Adrenal gland (tissue), 12 donors: ENCODE measurements around the gene PCAT7. TPM values are rescaled to one million over a fixed set of nuclear protein-coding genes. Genes with fewer than 3 reads are reported as not detected.

ENCODE experiments used
- DNase-seq, 7 donors: peaks; one replicate each; pipeline ENCODE4 v3.0.0-alpha.2; 2019 to 2020
- H3K27ac ChIP-seq, 5 donors: fragments of 200-600 bp; sonication (generic) in 4 of 5; 1 replicate in 3 of 5; 2 replicates in 2 of 5; pipeline versions ENCODE4 v1.5.1 to v1.8.0; 2016 to 2020; ENCODE audit warnings: mild to moderate bottlenecking in 1 of 5
- H3K27me3 ChIP-seq: fragments of 200-600 bp; 2 replicates; pipeline ENCODE4 v1.8.0; 2021
- H3K36me3 ChIP-seq, 2 donors: fragments of 200-600 bp; replicated peaks in 1 of 2; 1 replicate in 1 of 2; 2 replicates in 1 of 2; pipeline versions ENCODE4 v1.5.1 to v1.8.0; 2018 to 2022
- H3K4me1 ChIP-seq, 2 donors: fragments of 200-600 bp; replicated peaks in 1 of 2; 1 replicate in 1 of 2; 2 replicates in 1 of 2; pipeline versions ENCODE4 v1.5.1 to v1.8.0; 2018 to 2021
- H3K4me3 ChIP-seq, 4 donors: fragments of 200-600 bp; sonication (generic) in 3 of 4; one replicate each; pipeline ENCODE4 v1.5.1; 2016 to 2018
- H3K9me3 ChIP-seq, 3 donors: fragments of 200-600 bp; sonication (generic) in 1 of 3; replicated peaks in 1 of 3; 1 replicate in 2 of 3; 2 replicates in 1 of 3; pipeline versions ENCODE4 v1.5.1 to v1.8.0; 2016 to 2021
- CTCF ChIP-seq, 6 experiments: fragments of 450-650 bp in 4 of 6; fragments of 200-600 bp in 2 of 6; sonication (generic) in 1 of 6; IDR thresholded peaks; 1 replicate in 5 of 6; 2 replicates in 1 of 6; pipeline versions ENCODE4 v1.5.1 to v1.8.0; 2016 to 2021; ENCODE audit warnings: antibody characterized with exemption in 6 of 6, mild to moderate bottlenecking in 2 of 6, moderate library complexity in 1 of 6
- POLR2A ChIP-seq, 2 donors: fragments of 450-650 bp; IDR thresholded peaks; one replicate each; pipeline ENCODE4 v1.6.1; 2017; ENCODE audit warnings: antibody characterized with exemption in 2 of 2, mild to moderate bottlenecking in 2 of 2, moderate library complexity in 1 of 2
- WGBS, 4 donors: extraction: QIAGEN DNeasy Blood & Tissue Kit in 2 of 4; methylation state at CpG; one replicate each; pipeline versions ENCODE4 v1.1.5 to v1.1.7; 2013 to 2017; 5-methylcytosine and 5-hydroxymethylcytosine counted together
- intact Hi-C, 2 donors: fragments of 100-400 bp; cut with DNase I; formaldehyde crosslinking; loops; one replicate each; pipeline versions ENCODE4 v1.14.1 to v1.15.0; 2022 to 2023
- polyA plus RNA-seq, 3 donors: library from polyadenylated mRNA; stranded (reverse); fragments of 200-250 nt in 2 of 3; fragments of 350-450 nt in 1 of 3; fragmentation: Illumina TruSeq in 1 of 3; extraction: RNeasy Lipid Tissue Mini Kit (QIAGEN cat#74804) in 1 of 3; gene quantifications; one replicate each; pipeline ENCODE4 v1.2.3, GENCODE V29; 2013 to 2014
- small RNA-seq, 2 donors: library from RNA; depleted of rRNA; stranded (forward); fragments of <200 nt; gene quantifications; one replicate each; pipeline ENCODE3, GENCODE V24; 2016
- total RNA-seq, 9 donors: library from RNA; depleted of rRNA in 4 of 9; stranded (reverse); fragments of >200 nt in 4 of 9; fragments of 120-200 nt in 1 of 9; fragmentation: NEBNext Ultra II Directional in 1 of 9; extraction: Animal tissue kit (Norgen Biotek cat#: 25700) in 1 of 9; gene quantifications; one replicate each; pipeline versions ENCODE4 v1.1.0 to v1.2.4, GENCODE V29; 2013 to 2023
- donor health status: healthy with polysubstance abuse.
- donor health status: Bipolar disorder and iron deficiency.
- donor health status: DM: yes; HTN: yes; CAD: no.
- donor health status: DM: no; HTN: no; CAD: no.
- donor health status: DM: no; HTN: no; CAD: no.
- donor health status: DM: yes; HTN: yes; CAD: no.

PCAT7 gene
- total and polyA plus RNA-seq, 12 donors = 0.03 to 0.47 (median 0.15) TPM; not detected in 4

GRCh38 chr9:94611638-94612068 is 56.8 kb downstream of the PCAT7 start:
- intact Hi-C loops = no loop called here
- peaks cover 0 to 7% of the 10 kb centered on the region in 2 donors for H3K4me1 ChIP-seq
- no peak for DNase-seq
- no peak overlapping the region for H3K4me3 ChIP-seq
- H3K27me3 ChIP-seq = no peaks in the 10 kb centered on the region
- no peaks in the 10 kb centered on the region for H3K9me3 ChIP-seq
- TF ChIP-seq CTCF (IDR thresholded peaks at IDR 0.05) (no peak), POLR2A (IDR thresholded peaks at IDR 0.05) (no peak)
- H3K27ac ChIP-seq = no peak overlapping the region
- 59 to 79% (median 68%) methylated on average over 3 of the region's 3 CpGs for WGBS, 4 donors
- no peaks in the 10 kb centered on the region for H3K36me3 ChIP-seq

GRCh38 chr9:94612071-94612470 is 57.2 kb downstream of the PCAT7 start:
- intact Hi-C loops = no loop called here
- no peak for TF ChIP-seq CTCF (IDR thresholded peaks at IDR 0.05)
- no peak for TF ChIP-seq POLR2A (IDR thresholded peaks at IDR 0.05)
- Histone ChIP-seq H3K9me3 (no peaks in the 10 kb centered on the region), H3K4me1 (peaks cover 0 to 7% of the 10 kb centered on the region in 2 donors), H3K4me3 (no peak overlapping the region), H3K27me3 (no peaks in the 10 kb centered on the region), H3K27ac (no peak overlapping the region), H3K36me3 (no peaks in the 10 kb centered on the region)
- DNase-seq = peak in 1 of 7 donors; percentile 7
- WGBS, 4 donors = 37 to 50% (median 47%) methylated on average over 7 of the region's 7 CpGs

GRCh38 chr9:94613003-94613402 is 58.1 kb downstream of the PCAT7 start:
- WGBS, 4 donors = 83 to 91% (median 88%) methylated on average over 3 of the region's 3 CpGs
- TF ChIP-seq POLR2A (IDR thresholded peaks at IDR 0.05) (no peak), CTCF (IDR thresholded peaks at IDR 0.05) (no peak)
- no peak overlapping the region for H3K4me3 ChIP-seq
- H3K27ac ChIP-seq = no peak overlapping the region
- no peaks in the 10 kb centered on the region for H3K9me3 ChIP-seq
- H3K36me3 ChIP-seq = no peaks in the 10 kb centered on the region
- DNase-seq = no peak
- H3K27me3 ChIP-seq = no peaks in the 10 kb centered on the region
- intact Hi-C loops = no loop called here
- peaks cover 0 to 7% of the 10 kb centered on the region in 2 donors for H3K4me1 ChIP-seq

GRCh38 chr9:94619026-94619425 is 64.1 kb downstream of the PCAT7 start:
- Histone ChIP-seq H3K27ac (no peak overlapping the region), H3K27me3 (no peaks in the 10 kb centered on the region), H3K4me3 (no peak overlapping the region), H3K9me3 (no peaks in the 10 kb centered on the region), H3K4me1 (peaks cover 0 to 8% of the 10 kb centered on the region in 2 donors), H3K36me3 (no peaks in the 10 kb centered on the region)
- WGBS, 4 donors = 31 to 39% (median 37%) methylated on average over 4 of the region's 4 CpGs
- TF ChIP-seq CTCF (IDR thresholded peaks at IDR 0.05) (no peak), POLR2A (IDR thresholded peaks at IDR 0.05) (no peak)
- intact Hi-C loops = no loop called here
- DNase-seq = no peak

Small RNA genes lying within 50 kb of the gene (small RNA-seq; reads per million reads assigned to genes)
- 0 reads per million in 2 donors for gene RNU6-669P

Other genes starting within 250 kb of the PCAT7 start
- not detected for gene NUTM2F, start 226.4 kb upstream of the PCAT7 start, total RNA-seq
- gene NUTM2F, start 226.4 kb upstream of the PCAT7 start, polyA plus RNA-seq = not detected
- 1 to 10 TPM in 2 of 9 donors, under 1 TPM in 6, not detected in 1; 0.23 to 4.6 (median 0.66) TPM for gene FBP2, start 38.7 kb downstream of the PCAT7 start, total RNA-seq
- under 1 TPM; 0.15 to 0.37 (median 0.32) TPM for gene FBP2, start 38.7 kb downstream of the PCAT7 start, polyA plus RNA-seq
- 10 to 100 TPM in 8 of 9 donors, 1 to 10 TPM in 1; 2.1 to 47.1 (median 32.9) TPM for gene FBP1, start 84.4 kb downstream of the PCAT7 start, total RNA-seq
- gene FBP1, start 84.4 kb downstream of the PCAT7 start, polyA plus RNA-seq = 10 to 100 TPM; 29.5 to 61.1 (median 51.1) TPM
- 10 to 100 TPM; 49.1 to 99.6 (median 64.1) TPM for gene AOPEP, start 171.6 kb downstream of the PCAT7 start, total RNA-seq
- gene AOPEP, start 171.6 kb downstream of the PCAT7 start, polyA plus RNA-seq = 10 to 100 TPM; 31.0 to 95.1 (median 77.8) TPM